ENCODE data around the gene ZNRF3.

- no peak for TF ChIP-seq EZH2 (IDR thresholded peaks at IDR 0.05; ENCODE audit: borderline replicate concordance, insufficient read depth, low read length, poor library complexity, severe bottlenecking)
- TF ChIP-seq REST (IDR thresholded peaks at IDR 0.05; ENCODE audit: borderline replicate concordance), result no peak
- no peak for TF ChIP-seq TAF1 (IDR thresholded peaks at IDR 0.05; ENCODE audit: low read depth)
- TF ChIP-seq POLR2AphosphoS5 (IDR thresholded peaks at IDR 0.05), result no peak
- TF ChIP-seq, protein P1, sequence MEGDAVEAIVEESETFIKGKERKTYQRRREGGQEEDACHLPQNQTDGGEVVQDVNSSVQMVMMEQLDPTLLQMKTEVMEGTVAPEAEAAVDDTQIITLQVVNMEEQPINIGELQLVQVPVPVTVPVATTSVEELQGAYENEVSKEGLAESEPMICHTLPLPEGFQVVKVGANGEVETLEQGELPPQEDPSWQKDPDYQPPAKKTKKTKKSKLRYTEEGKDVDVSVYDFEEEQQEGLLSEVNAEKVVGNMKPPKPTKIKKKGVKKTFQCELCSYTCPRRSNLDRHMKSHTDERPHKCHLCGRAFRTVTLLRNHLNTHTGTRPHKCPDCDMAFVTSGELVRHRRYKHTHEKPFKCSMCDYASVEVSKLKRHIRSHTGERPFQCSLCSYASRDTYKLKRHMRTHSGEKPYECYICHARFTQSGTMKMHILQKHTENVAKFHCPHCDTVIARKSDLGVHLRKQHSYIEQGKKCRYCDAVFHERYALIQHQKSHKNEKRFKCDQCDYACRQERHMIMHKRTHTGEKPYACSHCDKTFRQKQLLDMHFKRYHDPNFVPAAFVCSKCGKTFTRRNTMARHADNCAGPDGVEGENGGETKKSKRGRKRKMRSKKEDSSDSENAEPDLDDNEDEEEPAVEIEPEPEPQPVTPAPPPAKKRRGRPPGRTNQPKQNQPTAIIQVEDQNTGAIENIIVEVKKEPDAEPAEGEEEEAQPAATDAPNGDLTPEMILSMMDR (IDR thresholded peaks at IDR 0.05; ENCODE audit: poor library complexity, severe bottlenecking), result no peak
- TF ChIP-seq RAD21 (conservative IDR thresholded peaks at IDR 0.05), result no peak
- no peak for TF ChIP-seq EP300 (conservative IDR thresholded peaks at IDR 0.05; ENCODE audit: poor library complexity, severe bottlenecking)
- TF ChIP-seq SMC3 (conservative IDR thresholded peaks at IDR 0.05; ENCODE audit: poor library complexity), result no peak
- TF ChIP-seq MXI1 (conservative IDR thresholded peaks at IDR 0.05; ENCODE audit: poor library complexity, severe bottlenecking), result no peak
Measured at GRCh38 chr22:29002603-29003002, 119.2 kb downstream of the ZNRF3 start.
